Endodermal cell (in vitro differentiated cells): ENCODE measurements around the gene GEN1. TPM values are rescaled to one million over a fixed set of nuclear protein-coding genes. Genes with fewer than 3 reads are reported as not detected.

Source experiments
- DNase-seq: peaks from one replicate; pipeline ENCODE4 v3.0.0-alpha.2; 2017
- H3K27ac ChIP-seq: 2 replicates; pipeline ENCODE4 v1.5.1; 2013; ENCODE audit warnings: mild to moderate bottlenecking, low read depth, low read length, moderate library complexity
- H3K27me3 ChIP-seq: 2 replicates; pipeline ENCODE4 v1.6.1; 2013; ENCODE audit warnings: mild to moderate bottlenecking, low read length, moderate library complexity; ENCODE audit not compliant: insufficient read depth, control insufficient read depth, poor library complexity, severe bottlenecking
- H3K36me3 ChIP-seq: 2 replicates; pipeline ENCODE4 v1.7.0; 2013; ENCODE audit warnings: mild to moderate bottlenecking, low read length, moderate library complexity; ENCODE audit not compliant: control insufficient read depth, insufficient read depth
- H3K4me1 ChIP-seq: one replicate; pipeline ENCODE4 v1.7.0; 2013; ENCODE audit warnings: low read length; ENCODE audit not compliant: control insufficient read depth, insufficient read depth
- H3K4me3 ChIP-seq: 2 replicates; pipeline ENCODE4 v1.5.1; 2013; ENCODE audit warnings: mild to moderate bottlenecking, low read length, moderate library complexity
- H3K9ac ChIP-seq: 2 replicates; pipeline ENCODE4 v1.6.1; 2013; ENCODE audit warnings: mild to moderate bottlenecking, low read length, moderate library complexity; ENCODE audit not compliant: poor library complexity, severe bottlenecking; ENCODE audit errors: extremely low read depth
- H3K9me3 ChIP-seq: 2 replicates; pipeline ENCODE4 v1.6.1; 2013; ENCODE audit warnings: mild to moderate bottlenecking, low read length, moderate library complexity; ENCODE audit not compliant: control insufficient read depth
- H3K27ac Mint-ChIP-seq: 2 replicates; pipeline ENCODE4 v1.8.0; 2020; ENCODE audit warnings: mixed read lengths
- H3K27me3 Mint-ChIP-seq: 2 replicates; pipeline ENCODE4 v1.8.0; 2021; ENCODE audit warnings: mild to moderate bottlenecking, mixed read lengths; ENCODE audit not compliant: insufficient read depth
- H3K36me3 Mint-ChIP-seq: 2 replicates; pipeline ENCODE4 v1.8.0; 2020; ENCODE audit warnings: low read depth, mixed read lengths
- H3K4me1 Mint-ChIP-seq: 2 replicates; pipeline ENCODE4 v1.8.0; 2020; ENCODE audit warnings: mixed read lengths
- H3K4me3 Mint-ChIP-seq: 2 replicates; pipeline ENCODE4 v1.8.0; 2020; ENCODE audit warnings: mild to moderate bottlenecking, moderate library complexity, mixed read lengths
- H3K9me3 Mint-ChIP-seq: 2 replicates; pipeline ENCODE4 v1.8.0; 2020; ENCODE audit warnings: mild to moderate bottlenecking, mixed read lengths
- CTCF ChIP-seq: fragments of 200-600 bp; sonication (generic); conservative IDR thresholded peaks from 2 replicates; pipeline ENCODE4 v1.5.0; 2021; ENCODE audit warnings: antibody characterized with exemption, mild to moderate bottlenecking
- WGBS, 2 experiments: methylation state at CpG; one replicate each; pipeline versions ENCODE4 v1.1.5 to v1.1.7; 2013; ENCODE audit warnings: missing lambda C conversion rate in 2 of 2, mixed read lengths in 1 of 2; ENCODE audit not compliant: insufficient coverage in 1 of 2, insufficient read length in 1 of 2; 5-methylcytosine and 5-hydroxymethylcytosine counted together
- total RNA-seq, 2 donors: library from RNA; stranded (reverse); fragmentation: NEBNext Ultra II Directional in 1 of 2; extraction: Animal tissue kit (Norgen Biotek cat#: 25700) in 1 of 2; gene quantifications; 2 replicates in 1 of 2; 3 replicates in 1 of 2; pipeline ENCODE4 v1.2.1, GENCODE V29; 2021

The GEN1 gene
- total RNA-seq, 2 donors from 2014 or later, result 24.5 to 34.5 TPM

GRCh38 chr2:17740203-17740602 lies 13.7 kb upstream of the GEN1 start:
- Histone ChIP-seq H3K27ac (no peak overlapping the region), H3K36me3 (peaks cover 71% of the 10 kb centered on the region), H3K4me1 (no peaks in the 10 kb centered on the region), H3K9me3 (no peaks in the 10 kb centered on the region), H3K9ac (no peak overlapping the region), H3K27me3 (no peaks in the 10 kb centered on the region), H3K4me3 (no peak overlapping the region)
- peaks cover 65% of the 10 kb centered on the region for H3K36me3 Mint-ChIP-seq
- DNase-seq, result no peak
- H3K4me1 Mint-ChIP-seq, result no peaks in the 10 kb centered on the region
- TF ChIP-seq CTCF, result no peak
- H3K27me3 Mint-ChIP-seq, result no peaks in the 10 kb centered on the region
- WGBS, 2 experiments, result 95 to 96% methylated on average over 2 of the region's 2 CpGs
- no peak overlapping the region for H3K4me3 Mint-ChIP-seq
- H3K27ac Mint-ChIP-seq, result peak overlapping the region; percentile 54
- H3K9me3 Mint-ChIP-seq, result no peaks in the 10 kb centered on the region

GRCh38 chr2:17747684-17748452 lies 6.1 kb upstream of the GEN1 start:
- Histone ChIP-seq H3K9me3 (no peaks in the 10 kb centered on the region), H3K9ac (no peak overlapping the region), H3K27ac (no peak overlapping the region), H3K4me1 (peaks cover 3% of the 10 kb centered on the region), H3K36me3 (peaks cover 21% of the 10 kb centered on the region), H3K4me3 (no peak overlapping the region), H3K27me3 (no peaks in the 10 kb centered on the region)
- no peak for DNase-seq
- H3K36me3 Mint-ChIP-seq, result peaks cover 20% of the 10 kb centered on the region
- 88 to 95% methylated on average over 3 to 4 of the region's 4 CpGs for WGBS, 2 experiments
- H3K4me1 Mint-ChIP-seq, result peaks cover 18% of the 10 kb centered on the region
- no peak overlapping the region for H3K4me3 Mint-ChIP-seq
- H3K27me3 Mint-ChIP-seq, result no peaks in the 10 kb centered on the region
- TF ChIP-seq CTCF, result no peak
- peak overlapping the region; percentile 72 for H3K27ac Mint-ChIP-seq
- H3K9me3 Mint-ChIP-seq, result no peaks in the 10 kb centered on the region

- Histone ChIP-seq H3K27me3 (no peaks in the 10 kb centered on the region), H3K9me3 (no peaks in the 10 kb centered on the region), H3K36me3 (peaks cover 16% of the 10 kb centered on the region), H3K9ac (no peak overlapping the region), H3K4me1 (peaks cover 3% of the 10 kb centered on the region), H3K27ac (no peak overlapping the region), H3K4me3 (no peak overlapping the region)
- no peak overlapping the region for H3K4me3 Mint-ChIP-seq
- WGBS, 2 experiments, result 91 to 100% methylated on average over 1 to 6 of the region's 6 CpGs
- no peak for TF ChIP-seq CTCF
- H3K4me1 Mint-ChIP-seq, result peaks cover 18% of the 10 kb centered on the region
- DNase-seq, result no peak
- H3K27ac Mint-ChIP-seq, result no peak overlapping the region
- no peaks in the 10 kb centered on the region for H3K9me3 Mint-ChIP-seq
- H3K36me3 Mint-ChIP-seq, result peaks cover 16% of the 10 kb centered on the region
- H3K27me3 Mint-ChIP-seq, result no peaks in the 10 kb centered on the region
Measured at GRCh38 chr2:17748745-17749144, 5.2 kb upstream of the GEN1 start.
